GM12892 (cell line): ENCODE measurements around the gene CDK19.

ENCODE experiments used
- POLR2A ChIP-seq: IDR thresholded peaks from 2 replicates; pipeline ENCODE4 v1.6.1; 2011; ENCODE audit warnings: low read depth, low read length, control low read depth
- POLR2AphosphoS5 ChIP-seq: IDR thresholded peaks from 2 replicates; pipeline ENCODE4 v1.6.1; 2011; ENCODE audit warnings: low read depth, low read length, control low read depth
- TAF1 ChIP-seq: IDR thresholded peaks from 2 replicates; pipeline ENCODE4 v1.6.1; 2011; ENCODE audit warnings: low read depth, mild to moderate bottlenecking, control low read depth, low read length, borderline replicate concordance

- no peak for TF ChIP-seq POLR2AphosphoS5
- no peak for TF ChIP-seq TAF1
- no peak for TF ChIP-seq POLR2A
These were observed 42.7 kb upstream of the CDK19 start for GRCh38 chr6:110858016-110858415.
